ENCODE measurements around the gene TAF8.

The TAF8 gene

GRCh38 chr6:42125663-42126062, 75.3 kb downstream of the TAF8 start:
- DNase-seq, result no peak

- DNase-seq, result no peak
Observed at GRCh38 chr6:42128460-42129359, 78.4 kb downstream of the TAF8 start.

- no peak for DNase-seq
Observed at GRCh38 chr6:42129360-42129676, 79.0 kb downstream of the TAF8 start.

GRCh38 chr6:42131531-42131930, 81.2 kb downstream of the TAF8 start:
- no peak for DNase-seq

GRCh38 chr6:42133926-42134325, 83.6 kb downstream of the TAF8 start:
- DNase-seq, result no peak

- DNase-seq, result no peak
Observed at GRCh38 chr6:42135161-42135560, 84.8 kb downstream of the TAF8 start.

GRCh38 chr6:42135722-42136121, 85.4 kb downstream of the TAF8 start:
- DNase-seq, result no peak

- peak in 1 of 3 experiments; percentile 16 for DNase-seq
Observed at GRCh38 chr6:42136508-42137193, 86.3 kb downstream of the TAF8 start.

Measured in NCI-H1417 (cell line).